HepG2 (cell line): ENCODE measurements around the gene CFAP92. TPM values are rescaled to one million over a fixed set of nuclear protein-coding genes. Genes with fewer than 3 reads are reported as not detected.

Source experiments
- AFF4 ChIP-seq: sonication (generic); formaldehyde crosslinking; IDR thresholded peaks from 2 replicates; pipeline ENCODE4 v1.4.0; 2020; ENCODE audit warnings: missing genetic modification reagents
- ARID5B ChIP-seq: IDR thresholded peaks from 2 replicates; pipeline ENCODE4 v1.4.0; 2020; ENCODE audit warnings: mild to moderate bottlenecking, missing genetic modification reagents
- KAT8 ChIP-seq: IDR thresholded peaks from 2 replicates; pipeline ENCODE4 v1.6.1; 2016; ENCODE audit warnings: missing genetic modification reagents, missing compliant biosample characterization
- MTA1 ChIP-seq: sonication (generic); formaldehyde crosslinking; IDR thresholded peaks from 2 replicates; pipeline ENCODE4 v1.4.0; 2020; ENCODE audit warnings: missing genetic modification reagents, mild to moderate bottlenecking, borderline replicate concordance
- NRL ChIP-seq: sonication (generic); formaldehyde crosslinking; IDR thresholded peaks from 2 replicates; pipeline ENCODE4 v1.5.0; 2020; ENCODE audit warnings: missing genetic modification reagents, mild to moderate bottlenecking, moderate library complexity, borderline replicate concordance
- PHF21A ChIP-seq: sonication (generic); formaldehyde crosslinking; IDR thresholded peaks from 2 replicates; pipeline ENCODE4 v1.5.0; 2020; ENCODE audit warnings: mild to moderate bottlenecking, missing genetic modification reagents
- SIN3A ChIP-seq: IDR thresholded peaks from 2 replicates; pipeline ENCODE4 v1.6.1; 2011; ENCODE audit warnings: low read depth, mild to moderate bottlenecking, control low read depth, low read length, borderline replicate concordance
- ZNF12 ChIP-seq: sonication (generic); formaldehyde crosslinking; IDR thresholded peaks from 2 replicates; pipeline ENCODE4 v1.5.0; 2020; ENCODE audit warnings: missing genetic modification reagents
- ZNF562 ChIP-seq: sonication (generic); formaldehyde crosslinking; IDR thresholded peaks from 2 replicates; pipeline ENCODE4 v1.8.0; 2022; ENCODE audit warnings: missing genetic modification reagents, borderline replicate concordance
- ZSCAN25 ChIP-seq: sonication (generic); formaldehyde crosslinking; IDR thresholded peaks from 2 replicates; pipeline ENCODE4 v1.8.0; 2022; ENCODE audit warnings: mild to moderate bottlenecking, missing genetic modification reagents
- polyA plus RNA-seq, 8 experiments: library from polyadenylated mRNA; depleted of rRNA in 3 of 8; stranded (reverse) in 7 of 8; unstranded in 1 of 8; fragments of >200 nt; fragmentation: Illumina TruSeq in 4 of 8; extraction: Trizol in 4 of 8; gene quantifications; 2 replicates each; pipeline versions ENCODE4 v1.2.1 to v1.2.3, GENCODE V29; 2011 to 2016; ENCODE audit warnings: low read depth in 4 of 8, missing spikeins in 1 of 8, mixed read lengths in 1 of 8; ENCODE audit not compliant: insufficient read depth in 1 of 8
- total RNA-seq, 5 experiments: library from RNA; depleted of rRNA; stranded (reverse); fragments of >200 nt; fragmentation: Illumina TruSeq; extraction: Trizol; gene quantifications; 2 replicates each; pipeline ENCODE4 v1.2.3, GENCODE V29; 2016; ENCODE audit warnings: low read depth in 1 of 5

Gene CFAP92
- total and polyA plus RNA-seq, 2 of the 13 experiments (the other 11 are each of a cell fraction or from before 2014, with no cell fraction given) = 0.18 to 0.46 TPM

GRCh38 chr3:128919988-128920387 lies 73.9 kb downstream of the CFAP92 start (continued):
- TF ChIP-seq ARID5B (CRISPR knock-in tag) (no peak), PHF21A (CRISPR knock-in tag) (no peak), AFF4 (no peak), ZSCAN25 (CRISPR knock-in tag) (no peak), ZNF12 (CRISPR knock-in tag) (no peak), ZNF562 (CRISPR knock-in tag) (no peak), MTA1 (CRISPR knock-in tag) (no peak), SIN3A (no peak), NRL (CRISPR knock-in tag) (no peak), KAT8 (CRISPR knock-in tag) (no peak)
